ENCODE data around the gene ADAM12.

The ADAM12 gene

GRCh38 chr10:126233182-126234148, 154.8 kb downstream of the ADAM12 start (continued):
- TF ChIP-seq, protein P1, sequence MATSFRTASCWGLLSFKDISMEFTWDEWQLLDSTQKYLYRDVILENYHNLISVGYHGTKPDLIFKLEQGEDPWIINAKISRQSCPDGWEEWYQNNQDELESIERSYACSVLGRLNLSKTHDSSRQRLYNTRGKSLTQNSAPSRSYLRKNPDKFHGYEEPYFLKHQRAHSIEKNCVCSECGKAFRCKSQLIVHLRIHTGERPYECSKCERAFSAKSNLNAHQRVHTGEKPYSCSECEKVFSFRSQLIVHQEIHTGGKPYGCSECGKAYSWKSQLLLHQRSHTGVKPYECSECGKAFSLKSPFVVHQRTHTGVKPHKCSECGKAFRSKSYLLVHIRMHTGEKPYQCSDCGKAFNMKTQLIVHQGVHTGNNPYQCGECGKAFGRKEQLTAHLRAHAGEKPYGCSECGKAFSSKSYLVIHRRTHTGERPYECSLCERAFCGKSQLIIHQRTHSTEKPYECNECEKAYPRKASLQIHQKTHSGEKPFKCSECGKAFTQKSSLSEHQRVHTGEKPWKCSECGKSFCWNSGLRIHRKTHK (tag by site-specific recombination; IDR thresholded peaks at IDR 0.05) = no peak
- TF ChIP-seq ZNF843 (tag by site-specific recombination; IDR thresholded peaks at IDR 0.05) (peak; percentile 97), ZFP41 (tag by site-specific recombination; IDR thresholded peaks at IDR 0.05; ENCODE audit: borderline replicate concordance) (no peak), HIC1 (tag by site-specific recombination; IDR thresholded peaks at IDR 0.05) (no peak), ZNF10 (tag by site-specific recombination; IDR thresholded peaks at IDR 0.05) (0 out of 2 replicates have a peak, but pooled peaks have one; percentile 45), ZNF555 (tag by site-specific recombination; conservative IDR thresholded peaks at IDR 0.05) (no peak), OSR2 (tag by site-specific recombination; IDR thresholded peaks at IDR 0.05) (peak; percentile 98), ZFP37 (tag by site-specific recombination; IDR thresholded peaks at IDR 0.05) (no peak), ZNF645 (tag by site-specific recombination; IDR thresholded peaks at IDR 0.05) (no peak), SETDB1 (IDR thresholded peaks at IDR 0.05; ENCODE audit: insufficient read length, low read length) (no peak), ZNF274 (IDR thresholded peaks at IDR 0.05; ENCODE audit: low read length) (no peak), ZNF274 (tag by site-specific recombination; IDR thresholded peaks at IDR 0.05; ENCODE audit: borderline replicate concordance) (no peak), ZNF214 (tag by site-specific recombination; IDR thresholded peaks at IDR 0.05; ENCODE audit: borderline replicate concordance) (no peak; the same call in 1 of the 2 replicates), ZNF776 (tag by site-specific recombination; IDR thresholded peaks at IDR 0.05; ENCODE audit: borderline replicate concordance) (no peak), ZNF426 (tag by site-specific recombination; IDR thresholded peaks at IDR 0.05) (0 out of 2 replicates have a peak, but pooled peaks have one; percentile 7), ZNF629 (tag by site-specific recombination; IDR thresholded peaks at IDR 0.05) (peak; percentile 92), ZFHX2 (tag by site-specific recombination; conservative IDR thresholded peaks at IDR 0.05) (peak; percentile 59; the same call in 1 of the 2 replicates), MZF1 (tag by site-specific recombination; IDR thresholded peaks at IDR 0.05; ENCODE audit: borderline replicate concordance) (0 out of 2 replicates have a peak, but pooled peaks have one; percentile 60), ZNF324 (tag by site-specific recombination; IDR thresholded peaks at IDR 0.05) (no peak), ZBTB8A (tag by site-specific recombination; IDR thresholded peaks at IDR 0.05) (peak; percentile 48), ZNF121 (tag by site-specific recombination; IDR thresholded peaks at IDR 0.05) (no peak), ZNF791 (tag by site-specific recombination; IDR thresholded peaks at IDR 0.05) (no peak), ATF2 (tag by site-specific recombination; IDR thresholded peaks at IDR 0.05; ENCODE audit: low read depth) (0 out of 2 replicates have a peak, but pooled peaks have one; percentile 56), ZNF157 (tag by site-specific recombination; IDR thresholded peaks at IDR 0.05) (no peak)
- TF ChIP-seq, protein P2, sequence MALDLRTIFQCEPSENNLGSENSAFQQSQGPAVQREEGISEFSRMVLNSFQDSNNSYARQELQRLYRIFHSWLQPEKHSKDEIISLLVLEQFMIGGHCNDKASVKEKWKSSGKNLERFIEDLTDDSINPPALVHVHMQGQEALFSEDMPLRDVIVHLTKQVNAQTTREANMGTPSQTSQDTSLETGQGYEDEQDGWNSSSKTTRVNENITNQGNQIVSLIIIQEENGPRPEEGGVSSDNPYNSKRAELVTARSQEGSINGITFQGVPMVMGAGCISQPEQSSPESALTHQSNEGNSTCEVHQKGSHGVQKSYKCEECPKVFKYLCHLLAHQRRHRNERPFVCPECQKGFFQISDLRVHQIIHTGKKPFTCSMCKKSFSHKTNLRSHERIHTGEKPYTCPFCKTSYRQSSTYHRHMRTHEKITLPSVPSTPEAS (tag by site-specific recombination; IDR thresholded peaks at IDR 0.05) = peak; percentile 56; the same call in 1 of the 2 replicates
- TF ChIP-seq, protein P3, sequence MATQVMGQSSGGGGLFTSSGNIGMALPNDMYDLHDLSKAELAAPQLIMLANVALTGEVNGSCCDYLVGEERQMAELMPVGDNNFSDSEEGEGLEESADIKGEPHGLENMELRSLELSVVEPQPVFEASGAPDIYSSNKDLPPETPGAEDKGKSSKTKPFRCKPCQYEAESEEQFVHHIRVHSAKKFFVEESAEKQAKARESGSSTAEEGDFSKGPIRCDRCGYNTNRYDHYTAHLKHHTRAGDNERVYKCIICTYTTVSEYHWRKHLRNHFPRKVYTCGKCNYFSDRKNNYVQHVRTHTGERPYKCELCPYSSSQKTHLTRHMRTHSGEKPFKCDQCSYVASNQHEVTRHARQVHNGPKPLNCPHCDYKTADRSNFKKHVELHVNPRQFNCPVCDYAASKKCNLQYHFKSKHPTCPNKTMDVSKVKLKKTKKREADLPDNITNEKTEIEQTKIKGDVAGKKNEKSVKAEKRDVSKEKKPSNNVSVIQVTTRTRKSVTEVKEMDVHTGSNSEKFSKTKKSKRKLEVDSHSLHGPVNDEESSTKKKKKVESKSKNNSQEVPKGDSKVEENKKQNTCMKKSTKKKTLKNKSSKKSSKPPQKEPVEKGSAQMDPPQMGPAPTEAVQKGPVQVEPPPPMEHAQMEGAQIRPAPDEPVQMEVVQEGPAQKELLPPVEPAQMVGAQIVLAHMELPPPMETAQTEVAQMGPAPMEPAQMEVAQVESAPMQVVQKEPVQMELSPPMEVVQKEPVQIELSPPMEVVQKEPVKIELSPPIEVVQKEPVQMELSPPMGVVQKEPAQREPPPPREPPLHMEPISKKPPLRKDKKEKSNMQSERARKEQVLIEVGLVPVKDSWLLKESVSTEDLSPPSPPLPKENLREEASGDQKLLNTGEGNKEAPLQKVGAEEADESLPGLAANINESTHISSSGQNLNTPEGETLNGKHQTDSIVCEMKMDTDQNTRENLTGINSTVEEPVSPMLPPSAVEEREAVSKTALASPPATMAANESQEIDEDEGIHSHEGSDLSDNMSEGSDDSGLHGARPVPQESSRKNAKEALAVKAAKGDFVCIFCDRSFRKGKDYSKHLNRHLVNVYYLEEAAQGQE (tag by site-specific recombination; IDR thresholded peaks at IDR 0.05) = no peak
